Activated naive CD4-positive, alpha-beta T cell treated with anti-CD3 and anti-CD28 coated beads, Interleukin-2, amount 50 U/mL, for 24 hours (primary cell): Measurements from ENCODE around the gene CROT.
A peak's percentile ranks its signal among the peaks of the same experiment; 100 is the strongest.

Experiments
- H3K27ac Mint-ChIP-seq: one replicate; pipeline ENCODE4 v1.8.0; 2021; ENCODE audit warnings: mild to moderate bottlenecking, mixed read lengths
- H3K27me3 Mint-ChIP-seq: one replicate; pipeline ENCODE4 v1.8.0; 2021; ENCODE audit warnings: mixed read lengths
- H3K36me3 Mint-ChIP-seq: one replicate; pipeline ENCODE4 v1.8.0; 2021; ENCODE audit warnings: mixed read lengths
- H3K4me1 Mint-ChIP-seq: one replicate; pipeline ENCODE4 v1.8.0; 2021; ENCODE audit warnings: mixed read lengths
- H3K4me3 Mint-ChIP-seq: one replicate; pipeline ENCODE4 v1.8.0; 2021; ENCODE audit warnings: mild to moderate bottlenecking, mixed read lengths
- H3K9me3 Mint-ChIP-seq: one replicate; pipeline ENCODE4 v1.8.0; 2021; ENCODE audit warnings: mixed read lengths

The CROT gene

DNA sequence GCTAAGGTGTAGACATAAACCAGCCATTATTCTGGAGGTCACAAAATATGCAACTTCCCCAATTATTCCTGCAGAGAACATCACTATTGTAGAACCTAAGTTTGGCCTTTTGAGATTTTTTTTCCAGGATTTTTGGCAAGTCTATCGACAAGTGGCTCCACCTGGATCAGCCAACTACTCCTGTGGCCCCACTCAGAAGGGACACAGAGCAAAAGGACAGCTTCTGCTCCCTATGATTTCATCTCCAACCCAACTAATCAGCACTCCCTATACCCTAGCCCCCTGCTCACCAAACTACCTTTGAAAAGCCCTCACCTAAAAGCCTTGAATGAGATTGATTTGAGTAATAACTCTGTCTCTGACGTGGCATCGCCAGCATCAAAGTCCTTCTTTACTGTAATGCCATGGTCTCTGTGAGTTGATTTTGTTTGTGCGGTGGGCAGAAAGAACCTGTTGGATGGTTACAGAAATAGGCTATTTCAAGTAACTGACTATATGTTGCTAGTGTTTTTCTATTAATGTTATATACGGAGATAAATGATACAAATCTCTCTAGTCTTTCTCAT, 13.7 kb upstream of the CROT start:
- Mint-ChIP-seq H3K27me3 (no peaks in the 10 kb centered on the region), H3K9me3 (peaks cover 5% of the 10 kb centered on the region), H3K4me1 (no peaks in the 10 kb centered on the region), H3K27ac (no peak overlapping the region), H3K36me3 (peaks cover 47% of the 10 kb centered on the region), H3K4me3 (no peak overlapping the region)

DNA sequence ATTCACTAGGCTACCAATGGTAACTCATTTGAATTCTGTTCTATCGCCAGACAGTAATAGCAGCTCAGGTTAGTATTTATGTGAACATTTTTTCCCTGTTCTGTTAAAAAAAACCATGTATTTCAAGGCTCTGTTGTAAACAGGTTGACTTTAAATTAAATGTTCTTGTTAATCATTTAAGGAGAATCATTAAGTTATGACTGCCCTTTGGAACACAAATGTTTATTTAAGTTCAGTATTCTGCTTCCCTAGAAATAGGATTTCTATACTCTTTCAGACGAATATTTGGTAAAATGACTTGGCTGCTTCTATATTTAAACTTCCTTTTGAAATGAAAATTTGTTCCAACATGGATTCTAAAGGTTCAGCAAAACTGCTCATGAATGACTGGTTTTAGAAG, 13.1 kb upstream of the CROT start:
- peaks cover 44% of the 10 kb centered on the region for H3K36me3 Mint-ChIP-seq
- no peaks in the 10 kb centered on the region for H3K27me3 Mint-ChIP-seq
- H3K27ac Mint-ChIP-seq: no peak overlapping the region
- no peaks in the 10 kb centered on the region for H3K4me1 Mint-ChIP-seq
- H3K9me3 Mint-ChIP-seq: peaks cover 1% of the 10 kb centered on the region
- no peak overlapping the region for H3K4me3 Mint-ChIP-seq

DNA sequence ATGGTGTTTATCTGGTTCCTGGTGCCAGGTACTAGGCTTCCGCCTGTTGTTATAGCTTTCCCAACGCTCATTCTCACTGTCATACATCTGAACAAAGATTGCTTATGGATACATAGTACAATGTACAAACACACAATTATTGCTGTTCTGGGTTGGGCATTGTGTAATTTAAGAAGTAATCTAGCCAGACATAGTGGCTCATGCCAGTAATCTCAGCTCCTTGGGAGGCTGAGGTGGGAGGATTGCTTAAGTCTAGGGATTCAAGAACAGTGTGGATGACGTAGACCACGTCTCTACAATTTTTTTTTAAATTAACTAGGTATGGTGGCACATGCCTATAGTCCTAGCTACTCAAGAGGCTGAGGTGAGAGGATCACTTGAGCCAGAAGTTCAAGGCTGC, 9.3 kb upstream of the CROT start:
- no peak overlapping the region for H3K27ac Mint-ChIP-seq
- no peaks in the 10 kb centered on the region for H3K4me1 Mint-ChIP-seq
- no peak overlapping the region for H3K4me3 Mint-ChIP-seq
- no peaks in the 10 kb centered on the region for H3K27me3 Mint-ChIP-seq
- peaks cover 28% of the 10 kb centered on the region for H3K36me3 Mint-ChIP-seq
- H3K9me3 Mint-ChIP-seq: no peaks in the 10 kb centered on the region

DNA sequence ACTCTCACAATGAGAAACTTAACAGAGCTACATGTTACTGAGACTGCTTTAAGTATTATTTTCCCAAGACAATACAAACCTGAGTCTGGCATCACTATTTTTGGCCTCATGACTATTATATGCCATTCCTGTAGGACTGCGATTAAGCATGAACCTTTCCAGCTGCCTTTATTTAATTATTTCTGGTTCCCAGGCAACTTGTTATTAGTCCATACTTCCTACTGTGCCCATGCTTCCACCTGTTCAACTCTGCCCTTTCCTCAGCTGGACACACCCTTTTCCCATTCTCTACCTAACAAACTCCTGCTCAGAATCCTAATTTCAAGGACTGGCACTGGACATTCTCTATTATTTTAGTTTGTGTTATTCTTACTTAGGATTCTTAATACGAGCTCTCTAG, 8.1 kb upstream of the CROT start:
- Mint-ChIP-seq H3K36me3 (peaks cover 28% of the 10 kb centered on the region), H3K4me3 (no peak overlapping the region), H3K9me3 (no peaks in the 10 kb centered on the region), H3K27ac (no peak overlapping the region), H3K4me1 (peaks cover 7% of the 10 kb centered on the region), H3K27me3 (no peaks in the 10 kb centered on the region)

DNA sequence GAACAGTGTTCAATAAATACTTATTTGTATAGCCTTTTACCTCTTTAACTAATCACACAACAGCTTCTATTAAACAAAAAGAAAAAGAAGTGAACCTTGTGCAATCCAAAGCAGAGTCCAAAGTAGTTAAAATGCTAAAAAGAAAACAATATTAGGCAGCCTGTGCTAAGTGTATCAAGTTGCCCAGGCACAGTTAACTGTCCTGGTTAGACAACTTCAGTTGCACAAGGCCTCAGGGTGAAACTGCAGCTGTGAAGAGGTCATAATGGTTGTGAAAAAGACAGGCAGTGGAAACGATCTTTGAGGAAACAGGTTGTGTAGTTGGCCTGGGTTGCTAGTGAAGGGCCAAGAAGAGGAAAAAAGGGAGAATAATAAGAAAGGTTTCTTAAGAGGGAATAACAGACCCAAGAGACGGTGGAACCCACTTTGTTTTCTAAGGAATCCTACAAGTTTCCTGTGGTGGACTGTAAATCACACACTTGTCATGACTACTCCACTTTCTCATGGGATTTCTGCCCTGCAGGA, 6.0 kb upstream of the CROT start:
- no peak overlapping the region for H3K27ac Mint-ChIP-seq
- H3K27me3 Mint-ChIP-seq: no peaks in the 10 kb centered on the region
- peaks cover 25% of the 10 kb centered on the region for H3K4me1 Mint-ChIP-seq
- H3K36me3 Mint-ChIP-seq: peaks cover 23% of the 10 kb centered on the region
- no peaks in the 10 kb centered on the region for H3K9me3 Mint-ChIP-seq
- H3K4me3 Mint-ChIP-seq: no peak overlapping the region

DNA sequence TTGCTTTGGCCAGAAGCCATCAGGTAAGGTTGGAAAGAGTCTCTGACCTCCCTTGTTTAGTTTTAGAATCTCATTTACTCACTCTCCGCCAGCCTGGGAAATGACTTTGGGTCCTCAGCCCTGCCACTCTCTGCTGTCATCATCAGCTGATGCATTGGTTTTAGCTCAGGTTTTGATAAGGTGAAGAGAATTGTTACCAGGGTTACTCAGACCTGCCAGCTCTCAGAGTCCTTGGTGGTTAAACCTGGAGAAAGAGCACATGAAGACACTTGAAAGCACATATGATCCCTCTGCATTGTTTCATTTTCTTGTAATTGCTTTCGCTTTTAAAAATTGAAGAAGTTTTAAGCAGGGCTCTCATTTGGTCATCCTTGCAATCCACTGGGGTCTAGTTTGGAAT, 4.0 kb upstream of the CROT start:
- Mint-ChIP-seq H3K9me3 (no peaks in the 10 kb centered on the region), H3K4me1 (peaks cover 38% of the 10 kb centered on the region), H3K36me3 (peaks cover 11% of the 10 kb centered on the region), H3K27ac (no peak overlapping the region), H3K4me3 (no peak overlapping the region), H3K27me3 (no peaks in the 10 kb centered on the region)

DNA sequence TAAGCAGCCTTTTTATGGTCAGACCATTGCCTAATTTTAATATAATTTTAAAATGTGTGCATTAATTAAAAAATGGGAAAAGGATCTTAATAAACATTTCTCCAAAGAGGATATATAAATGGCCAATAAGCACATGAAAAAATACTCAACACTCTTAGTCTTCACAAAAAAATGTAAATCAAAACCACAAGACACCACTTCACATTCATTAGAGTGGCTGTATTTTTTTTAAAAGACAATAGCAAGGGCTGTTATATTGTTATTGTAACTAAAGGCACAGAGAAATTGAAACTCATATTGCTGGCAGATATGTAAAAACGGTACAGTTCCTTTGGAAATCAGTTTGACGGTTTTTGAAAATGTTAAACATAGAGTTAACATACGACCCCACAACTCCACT, 3.2 kb upstream of the CROT start:
- no peaks in the 10 kb centered on the region for H3K27me3 Mint-ChIP-seq
- H3K4me3 Mint-ChIP-seq: no peak overlapping the region
- H3K9me3 Mint-ChIP-seq: no peaks in the 10 kb centered on the region
- H3K36me3 Mint-ChIP-seq: peaks cover 9% of the 10 kb centered on the region
- H3K27ac Mint-ChIP-seq: no peak overlapping the region
- peaks cover 46% of the 10 kb centered on the region for H3K4me1 Mint-ChIP-seq

DNA sequence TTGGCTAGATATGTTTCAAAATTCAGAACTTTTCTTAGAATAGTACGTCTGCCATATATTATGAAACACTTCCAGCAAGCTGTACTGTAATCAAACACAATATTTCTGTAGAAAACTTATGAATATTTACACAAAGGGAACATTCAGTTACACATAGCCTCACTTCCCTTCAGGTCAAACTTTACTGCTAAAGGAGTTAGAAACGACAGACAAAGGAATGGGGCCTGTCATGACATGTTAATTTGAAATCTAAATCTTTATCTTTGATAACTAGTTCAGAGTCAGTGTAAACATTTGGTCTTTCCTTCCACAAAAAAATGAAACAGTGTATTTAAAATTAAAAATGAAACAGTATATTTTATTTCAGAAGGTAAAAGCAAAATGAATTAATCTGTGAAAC, 1.0 kb upstream of the CROT start:
- no peaks in the 10 kb centered on the region for H3K27me3 Mint-ChIP-seq
- peaks cover 8% of the 10 kb centered on the region for H3K36me3 Mint-ChIP-seq
- peak overlapping the region; percentile 76 for H3K27ac Mint-ChIP-seq
- H3K4me1 Mint-ChIP-seq: peaks cover 46% of the 10 kb centered on the region
- H3K9me3 Mint-ChIP-seq: no peaks in the 10 kb centered on the region
- H3K4me3 Mint-ChIP-seq: peak overlapping the region; percentile 91

DNA sequence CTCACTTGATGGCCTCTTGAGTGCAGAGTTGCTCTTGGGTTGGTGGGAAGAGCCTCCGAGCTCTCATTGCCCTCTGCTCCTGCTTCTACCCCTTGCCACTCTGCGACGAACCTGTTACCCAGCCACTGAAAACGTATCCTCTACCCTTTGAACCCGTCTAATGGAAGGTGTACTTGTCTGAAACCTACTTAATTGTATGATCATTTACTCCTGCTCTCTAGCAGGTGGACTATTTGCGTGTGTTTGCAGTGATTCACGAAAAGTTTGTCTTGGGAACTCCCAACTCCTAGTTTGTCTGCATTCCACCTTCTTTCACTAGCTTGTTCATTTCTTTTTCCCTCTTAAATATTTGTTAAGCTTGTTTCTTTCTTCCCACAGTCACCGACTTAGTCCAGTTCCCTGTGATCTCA, 503 bp downstream of the CROT start:
- peaks cover 46% of the 10 kb centered on the region for H3K4me1 Mint-ChIP-seq
- no peaks in the 10 kb centered on the region for H3K9me3 Mint-ChIP-seq
- no peaks in the 10 kb centered on the region for H3K27me3 Mint-ChIP-seq
- H3K36me3 Mint-ChIP-seq: peaks cover 11% of the 10 kb centered on the region
- H3K27ac Mint-ChIP-seq: peak overlapping the region; percentile 69
- peak overlapping the region; percentile 91 for H3K4me3 Mint-ChIP-seq

DNA sequence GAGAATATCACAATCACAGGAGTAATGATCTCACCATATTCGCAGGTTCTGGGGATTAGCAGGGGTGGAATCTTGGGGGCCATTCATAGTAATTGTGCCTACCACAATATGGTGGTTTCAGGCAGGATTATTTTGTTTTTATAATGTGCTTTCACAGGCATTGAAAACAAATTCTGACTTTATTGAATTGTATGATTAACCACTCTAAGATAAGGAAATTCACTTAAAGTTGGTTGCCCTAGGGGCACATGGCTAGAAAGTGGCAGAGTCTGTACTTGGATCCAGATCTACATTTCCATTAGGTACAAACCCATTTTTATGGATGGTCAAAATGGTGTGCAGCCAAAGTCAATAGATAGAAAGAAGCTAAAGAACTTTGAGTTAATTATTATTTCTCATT, 1.7 kb downstream of the CROT start:
- peak overlapping the region; percentile 91 for H3K4me3 Mint-ChIP-seq
- H3K27me3 Mint-ChIP-seq: no peaks in the 10 kb centered on the region
- peaks cover 40% of the 10 kb centered on the region for H3K4me1 Mint-ChIP-seq
- H3K36me3 Mint-ChIP-seq: peaks cover 5% of the 10 kb centered on the region
- H3K27ac Mint-ChIP-seq: no peak overlapping the region
- H3K9me3 Mint-ChIP-seq: no peaks in the 10 kb centered on the region

DNA sequence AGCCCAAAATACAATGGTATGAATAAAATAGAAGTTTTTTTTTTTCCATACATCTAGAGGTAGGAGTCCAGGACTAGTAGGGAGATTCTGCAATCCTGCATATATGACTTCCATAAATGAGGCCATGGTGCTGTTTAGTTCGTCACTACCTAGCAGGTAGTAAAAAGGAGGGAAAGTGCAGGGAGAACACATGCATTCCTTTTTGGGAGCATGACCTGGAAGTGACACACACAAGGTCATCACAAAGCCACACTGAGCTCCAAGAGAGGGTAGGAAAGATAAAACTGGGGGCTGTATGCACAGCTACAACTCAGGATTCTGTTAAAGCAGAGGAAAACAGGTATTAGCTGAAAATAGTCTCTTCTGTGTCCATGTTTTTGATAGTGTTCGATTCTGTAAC, 2.2 kb downstream of the CROT start:
- Mint-ChIP-seq H3K36me3 (peaks cover 5% of the 10 kb centered on the region), H3K27me3 (no peaks in the 10 kb centered on the region), H3K27ac (no peak overlapping the region), H3K4me1 (peaks cover 36% of the 10 kb centered on the region), H3K4me3 (no peak overlapping the region), H3K9me3 (no peaks in the 10 kb centered on the region)

DNA sequence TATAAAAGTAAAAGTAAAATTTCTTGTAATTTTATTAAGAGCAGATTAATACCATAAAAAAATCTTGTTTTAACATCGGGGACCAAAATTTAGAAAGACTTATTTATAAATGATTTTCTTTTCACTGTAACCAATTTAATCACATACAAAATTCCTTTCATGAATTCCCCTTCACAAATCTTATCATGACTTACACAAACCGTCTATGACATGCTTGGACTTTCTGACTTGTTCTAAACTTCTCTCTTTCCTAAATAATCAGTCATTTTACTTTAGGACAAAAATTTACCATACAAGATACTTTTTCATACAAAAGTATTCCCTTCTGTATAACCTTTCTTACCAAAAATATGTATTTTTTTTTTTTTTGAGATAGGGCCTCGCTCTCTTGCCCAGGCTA, 9.3 kb downstream of the CROT start:
- Mint-ChIP-seq H3K4me1 (no peaks in the 10 kb centered on the region), H3K27me3 (no peaks in the 10 kb centered on the region), H3K27ac (no peak overlapping the region), H3K4me3 (no peak overlapping the region), H3K9me3 (no peaks in the 10 kb centered on the region), H3K36me3 (peaks cover 25% of the 10 kb centered on the region)

DNA sequence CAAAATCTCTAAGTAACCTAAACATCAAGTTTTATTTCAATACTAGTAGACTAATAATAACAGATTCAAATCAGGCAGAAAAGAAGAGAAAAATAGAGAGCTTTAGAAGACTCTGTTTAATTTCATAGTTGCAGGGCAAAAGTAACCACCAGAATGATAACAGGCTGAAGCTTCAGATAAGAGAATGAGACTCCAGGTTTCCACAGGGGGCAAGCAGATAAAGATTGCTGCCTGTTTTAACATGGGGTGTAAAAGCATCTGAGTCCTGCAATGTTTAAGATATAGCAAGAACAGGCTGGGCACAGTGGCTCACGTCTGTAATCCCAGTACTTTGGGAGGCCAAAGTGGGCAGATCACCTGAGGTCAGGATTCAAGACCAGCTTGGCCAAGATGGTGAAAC, 11.0 kb downstream of the CROT start:
- peaks cover 21% of the 10 kb centered on the region for H3K36me3 Mint-ChIP-seq
- H3K27me3 Mint-ChIP-seq: no peaks in the 10 kb centered on the region
- no peaks in the 10 kb centered on the region for H3K9me3 Mint-ChIP-seq
- no peak overlapping the region for H3K27ac Mint-ChIP-seq
- no peaks in the 10 kb centered on the region for H3K4me1 Mint-ChIP-seq
- H3K4me3 Mint-ChIP-seq: no peak overlapping the region

DNA sequence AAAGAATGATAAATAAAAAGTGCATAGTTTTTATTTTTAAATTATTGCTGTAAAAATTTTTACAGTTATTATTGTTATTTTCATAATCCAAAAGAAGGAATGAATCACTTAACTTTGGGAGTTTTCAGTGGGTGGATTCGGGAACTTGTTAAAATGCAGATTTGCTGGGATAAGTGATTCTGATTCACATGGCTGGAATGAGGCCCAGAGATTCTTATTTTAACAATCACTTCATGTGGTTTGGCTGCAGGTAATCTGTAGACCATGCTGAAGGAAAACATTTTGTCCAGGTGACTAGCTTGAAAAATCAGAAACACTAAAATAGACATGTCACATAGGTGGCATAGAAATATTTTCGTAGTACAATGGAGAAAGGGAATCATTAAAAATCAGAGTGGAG, 13.9 kb downstream of the CROT start:
- Mint-ChIP-seq H3K4me1 (no peaks in the 10 kb centered on the region), H3K36me3 (peaks cover 9% of the 10 kb centered on the region), H3K9me3 (no peaks in the 10 kb centered on the region), H3K27me3 (no peaks in the 10 kb centered on the region), H3K4me3 (no peak overlapping the region), H3K27ac (no peak overlapping the region)

DNA sequence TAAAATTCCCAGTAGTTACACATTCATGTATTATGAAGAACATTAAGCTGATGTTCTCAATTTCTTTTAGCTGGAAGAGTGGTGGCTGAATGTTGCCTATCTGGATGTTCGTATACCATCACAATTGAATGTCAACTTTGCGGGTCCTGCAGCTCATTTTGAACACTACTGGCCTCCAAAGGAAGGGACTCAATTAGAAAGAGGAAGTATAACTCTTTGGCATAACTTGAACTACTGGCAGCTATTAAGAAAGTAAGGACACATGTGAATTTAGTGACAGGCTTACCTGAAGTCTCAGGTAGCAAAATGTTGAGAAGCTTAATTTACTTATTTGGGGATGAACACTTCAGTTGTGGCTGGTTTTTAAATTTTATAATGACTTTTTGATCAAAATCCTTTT, 15.9 kb downstream of the CROT start:
- Mint-ChIP-seq H3K36me3 (peaks cover 5% of the 10 kb centered on the region), H3K27ac (no peak overlapping the region), H3K4me3 (no peak overlapping the region), H3K27me3 (no peaks in the 10 kb centered on the region), H3K4me1 (no peaks in the 10 kb centered on the region), H3K9me3 (no peaks in the 10 kb centered on the region)

DNA sequence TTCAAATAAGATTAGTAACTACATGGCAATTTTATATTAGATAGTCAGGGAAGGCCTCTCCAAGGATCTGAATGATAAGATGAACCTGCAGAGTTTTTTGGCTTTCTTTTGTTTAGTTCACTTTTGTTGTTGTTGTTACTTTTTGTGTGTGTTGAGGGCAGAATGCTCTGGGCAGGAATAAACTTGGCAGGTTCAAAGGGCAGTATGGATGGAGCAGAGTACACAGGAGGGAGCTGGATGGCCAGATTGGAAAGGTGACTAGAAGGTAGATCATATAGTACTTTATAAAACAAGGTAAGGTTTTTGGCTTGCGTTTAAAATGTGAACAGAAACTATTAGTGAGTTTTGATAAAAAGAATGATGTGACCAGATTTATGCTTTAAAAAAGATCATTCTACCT, 17.9 kb downstream of the CROT start:
- Mint-ChIP-seq H3K36me3 (no peaks in the 10 kb centered on the region), H3K27me3 (no peaks in the 10 kb centered on the region), H3K27ac (no peak overlapping the region), H3K9me3 (no peaks in the 10 kb centered on the region), H3K4me3 (no peak overlapping the region), H3K4me1 (no peaks in the 10 kb centered on the region)

DNA sequence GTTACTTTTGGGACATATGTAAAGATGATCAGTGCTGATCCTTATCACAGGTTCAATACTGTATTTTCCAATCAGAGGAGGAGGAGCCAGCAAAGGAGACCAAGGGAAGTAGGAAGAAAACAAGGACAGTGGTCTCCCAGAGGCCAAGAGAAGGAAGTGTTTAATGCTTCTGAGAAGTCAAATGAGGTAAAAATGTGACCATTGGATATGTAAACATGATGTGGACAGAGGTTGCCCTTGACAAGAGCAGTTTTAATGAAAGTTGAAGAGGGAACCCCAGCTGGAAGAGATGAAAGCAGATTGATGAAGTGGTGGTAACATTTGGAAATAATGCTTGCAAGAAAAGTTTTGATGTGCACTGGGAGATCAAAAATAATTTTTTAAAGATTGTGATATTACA, 18.8 kb downstream of the CROT start:
- Mint-ChIP-seq H3K9me3 (no peaks in the 10 kb centered on the region), H3K27ac (no peak overlapping the region), H3K4me1 (no peaks in the 10 kb centered on the region), H3K4me3 (no peak overlapping the region), H3K27me3 (no peaks in the 10 kb centered on the region), H3K36me3 (no peaks in the 10 kb centered on the region)
